H9 (cell line): Measurements from ENCODE around the gene POLR2J. TPM values are rescaled to one million over a fixed set of nuclear protein-coding genes. Genes with fewer than 3 reads are reported as not detected.

Experiments used
- DNase-seq: peaks from one replicate; pipeline ENCODE4 v3.0.0-alpha.2; 2017
- H2AFZ ChIP-seq: one replicate; pipeline ENCODE4 v1.6.1; 2013; ENCODE audit warnings: mild to moderate bottlenecking, low read length, control low read depth, moderate library complexity
- H2AK5ac ChIP-seq: 2 replicates; pipeline ENCODE4 v1.6.1; 2013; ENCODE audit warnings: low read length, control low read depth, mixed read lengths; ENCODE audit not compliant: insufficient read length
- H2BK120ac ChIP-seq: one replicate; pipeline ENCODE4 v1.6.1; 2013; ENCODE audit warnings: low read depth, mild to moderate bottlenecking, low read length, control low read depth, inconsistent platforms; ENCODE audit not compliant: poor library complexity, severe bottlenecking
- H2BK12ac ChIP-seq: 2 replicates; pipeline ENCODE4 v1.6.1; 2013; ENCODE audit warnings: low read length, control low read depth, mixed read lengths, low read depth; ENCODE audit not compliant: insufficient read length
- H2BK15ac ChIP-seq: 2 replicates; pipeline ENCODE4 v1.6.1; 2013; ENCODE audit warnings: low read depth, low read length, control low read depth
- H2BK20ac ChIP-seq: one replicate; pipeline ENCODE4 v1.6.1; 2013; ENCODE audit warnings: low read depth, mild to moderate bottlenecking, low read length, control low read depth, inconsistent platforms; ENCODE audit not compliant: poor library complexity, severe bottlenecking
- H2BK5ac ChIP-seq: 2 replicates; pipeline ENCODE4 v1.6.1; 2013; ENCODE audit warnings: low read length, control low read depth, mixed read lengths; ENCODE audit not compliant: insufficient read length
- H3K14ac ChIP-seq: 2 replicates; pipeline ENCODE4 v1.6.1; 2013; ENCODE audit warnings: low read length, control low read depth; ENCODE audit not compliant: insufficient read depth
- H3K18ac ChIP-seq: 2 replicates; pipeline ENCODE4 v1.6.1; 2013; ENCODE audit warnings: low read depth, mild to moderate bottlenecking, mixed read lengths, low read length, control low read depth; ENCODE audit not compliant: insufficient read length
- H3K23ac ChIP-seq: 2 replicates; pipeline ENCODE4 v1.6.1; 2013; ENCODE audit warnings: low read length, control low read depth, mixed read lengths, low read depth; ENCODE audit not compliant: insufficient read length
- H3K23me2 ChIP-seq: 2 replicates; pipeline ENCODE4 v1.6.1; 2013; ENCODE audit warnings: low read depth, mild to moderate bottlenecking, mixed read lengths, low read length, control low read depth; ENCODE audit not compliant: insufficient read length, poor library complexity, severe bottlenecking
- H3K27ac ChIP-seq: 2 replicates; pipeline ENCODE4 v1.5.1; 2013; ENCODE audit warnings: low read length, control low read depth, mixed read lengths, low read depth; ENCODE audit not compliant: insufficient read length
- H3K27me3 ChIP-seq: 2 replicates; pipeline ENCODE4 v1.6.1; 2013; ENCODE audit warnings: low read length, control low read depth, inconsistent platforms; ENCODE audit not compliant: insufficient read depth
- H3K4ac ChIP-seq: 2 replicates; pipeline ENCODE4 v1.6.1; 2013; ENCODE audit warnings: low read depth, mild to moderate bottlenecking, control low read depth, inconsistent platforms, low read length, moderate library complexity
- H3K4me1 ChIP-seq: 2 replicates; pipeline ENCODE4 v1.6.1; 2013; ENCODE audit warnings: low read length, control low read depth, inconsistent platforms; ENCODE audit not compliant: insufficient read depth
- H3K4me2 ChIP-seq: 2 replicates; pipeline ENCODE4 v1.6.1; 2013; ENCODE audit warnings: low read length, control low read depth, mixed read lengths; ENCODE audit not compliant: insufficient read length, insufficient read depth
- H3K56ac ChIP-seq: 2 replicates; pipeline ENCODE4 v1.6.1; 2013; ENCODE audit warnings: low read depth, mild to moderate bottlenecking, mixed read lengths, low read length, control low read depth; ENCODE audit not compliant: insufficient read length
- H3K79me1 ChIP-seq: 2 replicates; pipeline ENCODE4 v1.6.1; 2013; ENCODE audit warnings: low read depth, mild to moderate bottlenecking, moderate library complexity, low read length, control low read depth, inconsistent platforms; ENCODE audit not compliant: insufficient read depth, poor library complexity, severe bottlenecking
- H3K79me2 ChIP-seq: 2 replicates; pipeline ENCODE4 v1.6.1; 2013; ENCODE audit warnings: low read length, control low read depth, inconsistent platforms; ENCODE audit not compliant: insufficient read depth
- H3K9ac ChIP-seq: 2 replicates; pipeline ENCODE4 v1.6.1; 2013; ENCODE audit warnings: low read length, control low read depth, mixed read lengths; ENCODE audit not compliant: insufficient read length; ENCODE audit errors: extremely low read depth
- H3K9me3 ChIP-seq: one replicate; pipeline ENCODE4 v1.6.1; 2013; ENCODE audit warnings: low read depth, low read length, inconsistent platforms; ENCODE audit not compliant: control insufficient read depth
- H3T11ph ChIP-seq: one replicate; pipeline ENCODE4 v1.6.1; 2013; ENCODE audit warnings: mild to moderate bottlenecking, low read length, control low read depth, inconsistent platforms
- H4K20me1 ChIP-seq: one replicate; pipeline ENCODE4 v1.6.1; 2013; ENCODE audit not compliant: control insufficient read depth, insufficient read length, insufficient read depth
- H4K5ac ChIP-seq: 2 replicates; pipeline ENCODE4 v1.6.1; 2013; ENCODE audit warnings: low read depth, mild to moderate bottlenecking, mixed read lengths, low read length, control low read depth; ENCODE audit not compliant: insufficient read length
- H4K8ac ChIP-seq: replicated peaks from 2 replicates; pipeline ENCODE4 v1.6.1; 2013; ENCODE audit warnings: low read length, control low read depth, mixed read lengths, low read depth; ENCODE audit not compliant: insufficient read length
- H4K91ac ChIP-seq: 2 replicates; pipeline ENCODE4 v1.6.1; 2013; ENCODE audit warnings: low read depth, mild to moderate bottlenecking, moderate library complexity, mixed read lengths, low read length, control low read depth; ENCODE audit not compliant: insufficient read length
- H3K27ac Mint-ChIP-seq, 3 experiments: 2 replicates in 2 of 3; 3 replicates in 1 of 3; pipeline ENCODE4 v1.8.0; 2020 to 2021; ENCODE audit warnings: mixed read lengths in 3 of 3, mild to moderate bottlenecking in 1 of 3, moderate library complexity in 1 of 3
- H3K27me3 Mint-ChIP-seq: 2 replicates; pipeline ENCODE4 v1.8.0; 2021; ENCODE audit warnings: low read depth, mild to moderate bottlenecking, moderate library complexity, mixed read lengths
- H3K36me3 Mint-ChIP-seq, 3 experiments: 2 replicates in 2 of 3; 3 replicates in 1 of 3; pipeline ENCODE4 v1.8.0; 2020 to 2021; ENCODE audit warnings: low read depth in 3 of 3, mixed read lengths in 3 of 3; ENCODE audit not compliant: insufficient read depth in 1 of 3
- H3K4me1 Mint-ChIP-seq, 2 experiments: 2 replicates each; pipeline ENCODE4 v1.8.0; 2020; ENCODE audit warnings: mixed read lengths in 2 of 2
- H3K4me3 Mint-ChIP-seq, 2 experiments: 2 replicates in 1 of 2; 3 replicates in 1 of 2; pipeline ENCODE4 v1.8.0; 2020 to 2021; ENCODE audit warnings: mild to moderate bottlenecking in 2 of 2, mixed read lengths in 2 of 2, moderate library complexity in 1 of 2
- H3K9me3 Mint-ChIP-seq, 2 experiments: 2 replicates in 1 of 2; 3 replicates in 1 of 2; pipeline ENCODE4 v1.8.0; 2020; ENCODE audit warnings: mild to moderate bottlenecking in 2 of 2, mixed read lengths in 2 of 2, moderate library complexity in 1 of 2
- CTCF ChIP-seq: fragments of 200-600 bp; sonication (generic); conservative IDR thresholded peaks from 3 replicates; pipeline ENCODE4 v1.8.0; 2021; ENCODE audit warnings: antibody characterized with exemption, mild to moderate bottlenecking
- WGBS: extraction: QIAGEN DNeasy Blood & Tissue Kit; methylation state at CpG from one replicate; pipeline ENCODE4 v1.1.7; 2013; ENCODE audit warnings: missing lambda C conversion rate, low lambda C conversion rate, mixed read lengths; ENCODE audit not compliant: insufficient read length; ENCODE audit errors: extremely low coverage; 5-methylcytosine and 5-hydroxymethylcytosine counted together
- microRNA-seq: library from miRNA; unstranded; fragments of <30 nt; microRNA quantifications from one replicate; pipeline ENCODE4, GENCODE V29; 2020; ENCODE audit warnings: borderline microRNAs expressed
- total RNA-seq: library from RNA; stranded (reverse); gene quantifications from 2 replicates; pipeline ENCODE4 v1.2.1, GENCODE V29; 2021

Gene POLR2J
- total RNA-seq, 1 experiment from 2014 or later: 58.5 TPM

GRCh38 chr7:102424129-102424551, 54.6 kb downstream of the POLR2J start:
- Histone ChIP-seq H3K56ac (no peak overlapping the region), H4K8ac (no peak overlapping the region), H3K23me2 (no peaks in the 10 kb centered on the region), H3K27me3 (no peaks in the 10 kb centered on the region), H3K9me3 (no peaks in the 10 kb centered on the region), H3K4ac (no peak overlapping the region), H2BK5ac (no peak overlapping the region), H3K23ac (no peak overlapping the region), H2AK5ac (no peak overlapping the region), H3K4me1 (no peaks in the 10 kb centered on the region), H2AFZ (no peak overlapping the region), H3K4me2 (no peak overlapping the region), H3K79me2 (no peaks in the 10 kb centered on the region), H2BK120ac (no peak overlapping the region), H2BK12ac (no peak overlapping the region), H4K91ac (no peak overlapping the region), H3K9ac (no peak overlapping the region), H4K20me1 (no peaks in the 10 kb centered on the region), H2BK20ac (no peak overlapping the region), H3K14ac (no peak overlapping the region), H3K18ac (no peak overlapping the region), H3K79me1 (no peaks in the 10 kb centered on the region), H4K5ac (no peak overlapping the region), H3K27ac (no peak overlapping the region), H2BK15ac (no peak overlapping the region), H3T11ph (no peak overlapping the region)
- peaks cover 21 to 60% (median 50%) of the 10 kb centered on the region in 3 experiments for H3K36me3 Mint-ChIP-seq
- DNase-seq: peak; percentile 47
- WGBS: no CpG with 5 or more reads among the region's 12 CpGs
- peaks cover 1% of the 10 kb centered on the region; the same call in 1 of the 2 replicates for H3K27me3 Mint-ChIP-seq
- peak overlapping the region; percentile 7 to 91 (median 43); a peak in 4 of 7 replicates for H3K27ac Mint-ChIP-seq
- H3K4me3 Mint-ChIP-seq: no peak overlapping the region
- H3K4me1 Mint-ChIP-seq: peaks cover 10 to 18% of the 10 kb centered on the region in 2 experiments
- no peak for TF ChIP-seq CTCF
- H3K9me3 Mint-ChIP-seq: no peaks in the 10 kb centered on the region

Small RNA genes lying within 50 kb of the gene (microRNA-seq; reads per million reads assigned to microRNA genes)
- gene MIR4467: not detected
- 0.93 reads per million for gene MIR5090

Other genes with a start within 250 kb of the POLR2J start
- gene SH2B2, start 192.1 kb downstream of the POLR2J start, total RNA-seq: 9.4 and 10.4 TPM in 2 replicates
- gene SPDYE6, start 122.5 kb downstream of the POLR2J start, total RNA-seq: not detected in 2 replicates
- 36.0 and 38.8 TPM in 2 replicates for gene PRKRIP1, start 82.6 kb downstream of the POLR2J start, total RNA-seq
- 26.6 and 26.7 TPM in 2 replicates for gene ORAI2, start 45.3 kb downstream of the POLR2J start, total RNA-seq
- gene ALKBH4, start 14.1 kb downstream of the POLR2J start, total RNA-seq: 23.9 and 24.2 TPM in 2 replicates
- gene LRWD1, start 13.9 kb downstream of the POLR2J start, total RNA-seq: 33.1 and 35.1 TPM in 2 replicates
- 3.7 and 4.8 TPM in 2 replicates for gene RASA4B, start 38.9 kb upstream of the POLR2J start, total RNA-seq
- gene UPK3BL2, start 64.8 kb upstream of the POLR2J start, total RNA-seq: 2.7 and 4.6 TPM in 2 replicates
- gene SPDYE2, start 72.3 kb upstream of the POLR2J start, total RNA-seq: not detected in 2 replicates
- 12.3 and 14.9 TPM in 2 replicates for gene POLR2J3, start 93.7 kb upstream of the POLR2J start, total RNA-seq
- gene RASA4, start 137.8 kb upstream of the POLR2J start, total RNA-seq: 10.0 and 11.1 TPM in 2 replicates
- 6.8 and 12.4 TPM in 2 replicates for gene UPK3BL1, start 163.9 kb upstream of the POLR2J start, total RNA-seq
- not detected in 2 replicates for gene SPDYE2B, start 171.4 kb upstream of the POLR2J start, total RNA-seq
- 2.6 and 3.6 TPM in 2 replicates for gene POLR2J2, start 192.7 kb upstream of the POLR2J start, total RNA-seq